Measurements from ENCODE around the gene C1orf174.

DNA sequence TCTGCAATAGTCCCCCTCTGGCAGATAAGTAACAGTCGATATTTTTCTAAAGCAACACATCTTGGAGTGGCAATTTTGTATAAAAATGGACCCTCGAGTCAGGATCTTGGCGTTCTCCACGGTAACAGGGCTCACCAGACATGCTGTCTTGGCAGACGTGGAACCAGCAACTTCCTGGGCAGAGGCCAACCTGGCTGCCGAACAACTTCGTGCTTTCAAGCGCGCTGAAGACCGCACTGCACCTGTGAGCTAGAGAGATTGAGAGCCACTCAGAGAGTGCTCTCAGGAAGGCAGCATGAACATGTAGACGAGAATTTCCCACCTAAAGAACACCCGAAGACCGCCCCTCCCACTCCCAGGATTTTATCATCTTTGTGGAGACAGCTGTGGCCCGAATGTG is 7.3 kb downstream of the C1orf174 start:
- no peak for TF ChIP-seq CTCF (IDR thresholded peaks at IDR 0.05)
- TF ChIP-seq EZH2 (IDR thresholded peaks at IDR 0.05): no peak
